Mesendoderm (in vitro differentiated cells): ENCODE results near the gene SEL1L.
"Not testable (repeated sequence)": the region's sequence is repeated elsewhere in the genome, so short reads cannot be mapped to it uniquely, and the experiment has no call there.

ENCODE experiments used
- DNase-seq: peaks from one replicate; pipeline ENCODE4 v3.0.0; 2013
- H2AK5ac ChIP-seq: 2 replicates; pipeline ENCODE4 v1.6.1; 2013; ENCODE audit warnings: low read length, inconsistent platforms
- H2BK120ac ChIP-seq: 2 replicates; pipeline ENCODE4 v1.6.1; 2013; ENCODE audit warnings: low read depth, mild to moderate bottlenecking, low read length, moderate library complexity, mixed read lengths
- H2BK15ac ChIP-seq: replicated peaks from 2 replicates; pipeline ENCODE4 v1.6.1; 2013; ENCODE audit warnings: low read depth, mild to moderate bottlenecking, moderate library complexity
- H2BK5ac ChIP-seq: 2 replicates; pipeline ENCODE4 v1.6.1; 2013; ENCODE audit warnings: low read length, inconsistent platforms
- H3K18ac ChIP-seq: 2 replicates; pipeline ENCODE4 v1.6.1; 2013; ENCODE audit warnings: mild to moderate bottlenecking, low read length, mixed read lengths
- H3K23ac ChIP-seq: one replicate; pipeline ENCODE4 v1.6.1; 2013; ENCODE audit warnings: low read length
- H3K27ac ChIP-seq: 2 replicates; pipeline ENCODE4 v1.5.1; 2013; ENCODE audit warnings: low read depth, mild to moderate bottlenecking, inconsistent platforms, low read length, moderate library complexity
- H3K27me3 ChIP-seq: 2 replicates; pipeline ENCODE4 v1.6.1; 2013; ENCODE audit warnings: low read length, control low read depth, mild to moderate bottlenecking, inconsistent platforms; ENCODE audit not compliant: insufficient read depth, poor library complexity
- H3K36me3 ChIP-seq: 2 replicates; pipeline ENCODE4 v1.6.1; 2013; ENCODE audit warnings: low read length, inconsistent platforms; ENCODE audit not compliant: control insufficient read depth, insufficient read depth
- H3K4ac ChIP-seq: one replicate; pipeline ENCODE4 v1.6.1; 2013; ENCODE audit warnings: low read depth, mild to moderate bottlenecking, low read length, moderate library complexity
- H3K4me1 ChIP-seq: 2 replicates; pipeline ENCODE4 v1.6.1; 2013; ENCODE audit warnings: low read depth, low read length, inconsistent platforms; ENCODE audit not compliant: control insufficient read depth
- H3K4me2 ChIP-seq: 2 replicates; pipeline ENCODE4 v1.6.1; 2013; ENCODE audit warnings: low read length
- H3K4me3 ChIP-seq: 2 replicates; pipeline ENCODE4 v1.5.1; 2013; ENCODE audit warnings: mild to moderate bottlenecking, low read length
- H3K56ac ChIP-seq: one replicate; pipeline ENCODE4 v1.6.1; 2013; ENCODE audit warnings: low read length
- H3K79me1 ChIP-seq: 2 replicates; pipeline ENCODE4 v1.6.1; 2013; ENCODE audit warnings: low read length, inconsistent platforms
- H3K79me2 ChIP-seq: 2 replicates; pipeline ENCODE4 v1.6.1; 2013; ENCODE audit warnings: mild to moderate bottlenecking, low read length; ENCODE audit not compliant: control insufficient read depth, insufficient read depth
- H3K9ac ChIP-seq: 2 replicates; pipeline ENCODE4 v1.6.1; 2013; ENCODE audit warnings: low read length, inconsistent platforms
- H4K5ac ChIP-seq: one replicate; pipeline ENCODE4 v1.6.1; 2013; ENCODE audit warnings: low read length
- H4K8ac ChIP-seq: one replicate; pipeline ENCODE4 v1.6.1; 2013; ENCODE audit warnings: low read depth, mild to moderate bottlenecking, control low read depth, low read length, moderate library complexity
- WGBS: extraction: QIAGEN DNeasy Blood & Tissue Kit; methylation state at CpG from one replicate; pipeline ENCODE4 v1.1.7; 2013; ENCODE audit warnings: low lambda C conversion rate, missing lambda C conversion rate; ENCODE audit not compliant: insufficient coverage; ENCODE audit errors: extremely low coverage; 5-methylcytosine and 5-hydroxymethylcytosine counted together

The SEL1L gene

DNA sequence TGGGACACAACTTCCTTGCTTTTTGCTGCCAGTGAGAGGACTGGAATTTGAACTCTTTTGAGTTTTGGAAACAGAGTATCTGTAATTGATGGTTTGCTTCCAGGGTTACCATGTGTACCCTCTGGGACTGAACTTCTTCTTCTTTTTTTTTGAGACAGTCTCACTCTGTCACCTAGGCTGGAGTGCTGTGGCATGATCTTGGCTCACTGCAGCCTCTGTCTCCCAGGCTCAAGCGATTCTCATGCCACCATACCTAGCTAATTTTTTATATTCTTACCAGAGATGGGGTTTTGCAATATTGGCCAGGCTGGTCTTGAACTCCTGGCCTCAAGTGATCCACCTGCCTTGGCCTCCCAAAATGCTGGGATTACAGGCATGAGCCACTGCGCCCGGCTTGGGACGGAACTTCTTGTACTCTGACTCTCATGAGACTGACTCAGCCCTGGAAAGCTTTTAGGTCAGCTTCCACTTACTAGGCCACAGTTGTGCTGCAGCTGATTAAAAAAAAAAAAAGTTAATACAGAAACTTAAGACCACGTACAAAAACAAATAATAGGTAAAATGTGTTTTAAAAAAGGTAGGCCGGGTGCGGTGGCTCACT lies 15.8 kb downstream of the SEL1L start:
- Histone ChIP-seq H3K4ac (no peak overlapping the region), H3K56ac (peak overlapping the region; percentile 17), H3K4me2 (no peak overlapping the region), H2BK120ac (peak overlapping the region; percentile 61), H3K79me2 (no peaks in the 10 kb centered on the region), H3K4me1 (peaks cover 18% of the 10 kb centered on the region), H3K23ac (no peak overlapping the region), H3K4me3 (no peak overlapping the region), H2AK5ac (no peak overlapping the region), H4K5ac (no peak overlapping the region), H3K27me3 (no peaks in the 10 kb centered on the region), H3K9ac (no peak overlapping the region), H3K36me3 (no peaks in the 10 kb centered on the region), H2BK5ac (no peak overlapping the region), H4K8ac (no peak overlapping the region), H3K79me1 (peaks cover 1% of the 10 kb centered on the region), H3K18ac (peak overlapping the region; percentile 92), H2BK15ac (no peak overlapping the region), H3K27ac (peak overlapping the region; percentile 70)
- no CpG with 5 or more reads among the region's 7 CpGs for WGBS
- no peak for DNase-seq

DNA sequence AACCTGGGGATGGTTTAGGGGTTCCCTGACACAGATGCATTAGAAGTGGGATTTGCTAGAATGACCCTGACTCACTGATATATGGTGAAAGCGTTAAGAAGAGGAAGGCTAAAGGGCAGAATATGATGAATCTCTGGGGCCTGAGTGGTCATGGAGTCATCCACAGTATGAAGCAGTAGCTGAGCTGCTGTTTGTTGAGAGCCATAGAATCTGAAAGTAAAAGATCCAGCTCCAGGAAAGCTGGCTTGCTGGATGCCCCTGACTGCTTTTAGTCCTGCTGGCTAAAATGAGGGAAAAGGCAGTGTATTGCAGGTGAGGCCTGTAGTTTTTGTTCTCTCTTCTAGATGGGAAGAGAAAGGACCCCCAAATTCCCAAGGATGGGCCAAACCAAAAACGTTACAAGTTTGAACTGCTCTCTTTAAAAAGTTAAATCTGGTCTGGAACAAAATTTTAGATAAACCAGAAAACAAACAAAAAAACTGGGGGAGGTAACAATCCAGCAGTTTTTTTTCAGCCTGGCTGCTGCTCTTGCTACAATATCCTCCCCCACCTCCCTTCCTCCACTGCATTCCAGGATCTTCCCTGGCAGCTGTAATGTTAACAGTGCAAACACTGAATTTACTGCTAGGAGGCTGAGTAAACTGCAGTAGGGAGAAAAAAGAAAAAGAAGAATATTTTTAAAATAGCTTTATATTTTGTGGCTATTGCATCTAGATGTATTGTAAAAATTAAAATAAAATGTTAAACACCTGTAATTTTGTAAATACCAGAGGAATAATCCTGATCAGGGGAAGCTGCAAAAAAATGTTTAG lies 16.5 kb downstream of the SEL1L start:
- Histone ChIP-seq H3K56ac (peak overlapping the region; percentile 73), H3K4me3 (no peak overlapping the region), H3K23ac (no peak overlapping the region), H2AK5ac (peak overlapping the region; percentile 43), H3K4ac (peak overlapping the region; percentile 26), H3K36me3 (no peaks in the 10 kb centered on the region), H3K79me1 (peaks cover 1% of the 10 kb centered on the region), H4K5ac (no peak overlapping the region), H4K8ac (no peak overlapping the region), H2BK5ac (peak overlapping the region; percentile 92), H3K18ac (no peak overlapping the region), H3K4me1 (peaks cover 19% of the 10 kb centered on the region), H3K9ac (peak overlapping the region; percentile 49), H2BK15ac (no peak overlapping the region), H3K4me2 (no peak overlapping the region), H3K27me3 (no peaks in the 10 kb centered on the region), H2BK120ac (peak overlapping the region; percentile 65), H3K27ac (peak overlapping the region; percentile 70), H3K79me2 (no peaks in the 10 kb centered on the region)
- peak; percentile 75 for DNase-seq
- no CpG with 5 or more reads among the region's 2 CpGs for WGBS

DNA sequence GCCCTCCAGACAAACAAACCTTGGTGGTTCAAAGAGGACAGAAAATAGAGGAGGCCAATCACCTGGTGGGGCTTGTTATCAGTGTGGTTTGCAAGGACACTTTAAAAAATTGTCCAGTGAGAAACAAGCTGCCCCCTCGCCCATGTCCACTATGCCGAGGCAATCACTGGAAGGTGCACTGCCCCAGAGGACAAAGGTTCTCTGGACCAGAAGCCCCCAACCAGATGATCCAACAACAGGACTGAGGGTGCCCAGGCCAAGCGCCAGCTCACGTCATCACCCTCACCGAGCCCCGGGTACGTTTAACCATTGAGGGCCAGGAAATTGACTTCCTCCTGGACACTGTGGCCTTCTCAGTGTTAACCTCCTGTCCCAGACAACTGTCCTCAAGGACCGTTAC lies 17.7 kb downstream of the SEL1L start:
- not testable (repeated sequence) for H3K36me3 ChIP-seq

DNA sequence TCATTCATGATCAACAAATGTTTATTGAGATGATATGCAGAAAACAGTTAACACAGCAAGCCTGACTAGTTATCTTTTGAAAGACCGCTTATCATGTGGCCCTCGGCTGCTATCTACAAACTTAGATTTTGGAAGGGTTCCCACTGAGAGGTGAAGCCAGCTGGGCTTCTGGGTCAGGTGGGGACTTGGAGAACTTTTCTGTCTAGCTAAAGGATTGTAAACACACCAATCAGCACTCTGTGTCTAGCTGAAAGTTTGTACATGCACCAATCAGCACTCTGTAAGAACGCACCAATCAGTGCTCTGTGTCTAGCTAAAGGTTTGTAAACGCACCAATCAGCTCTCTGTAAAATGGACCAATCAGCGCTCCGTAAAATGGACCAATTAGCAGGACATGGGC lies 20.8 kb downstream of the SEL1L start:
- H2BK120ac ChIP-seq, H2BK5ac ChIP-seq, H3K9ac ChIP-seq, H3K27ac ChIP-seq, H2BK15ac ChIP-seq, H3K56ac ChIP-seq, H4K8ac ChIP-seq, H4K5ac ChIP-seq, H3K4me2 ChIP-seq, H3K79me1 ChIP-seq, H3K4ac ChIP-seq, H3K27me3 ChIP-seq, H3K36me3 ChIP-seq, H3K79me2 ChIP-seq, H3K4me3 ChIP-seq, H3K18ac ChIP-seq, H3K23ac ChIP-seq, H2AK5ac ChIP-seq: not testable (repeated sequence)
- DNase-seq: peak; percentile 70
- WGBS: no CpG with 5 or more reads among the region's 6 CpGs
- peaks cover 16% of the 10 kb centered on the region for H3K4me1 ChIP-seq

More for the DNA sequence above, 17.7 kb downstream of the SEL1L start:
- H3K9ac ChIP-seq, H2BK15ac ChIP-seq, H3K23ac ChIP-seq, H3K79me2 ChIP-seq, H4K5ac ChIP-seq, H3K56ac ChIP-seq, H3K4ac ChIP-seq, H3K79me1 ChIP-seq, H3K4me3 ChIP-seq, H2BK120ac ChIP-seq, H2BK5ac ChIP-seq, H3K18ac ChIP-seq, DNase-seq, H3K27me3 ChIP-seq, H2AK5ac ChIP-seq, H3K27ac ChIP-seq, H3K4me2 ChIP-seq, H4K8ac ChIP-seq: not testable (repeated sequence)
- WGBS: no CpG with 5 or more reads among the region's 8 CpGs
- peaks cover 24% of the 10 kb centered on the region for H3K4me1 ChIP-seq

DNA sequence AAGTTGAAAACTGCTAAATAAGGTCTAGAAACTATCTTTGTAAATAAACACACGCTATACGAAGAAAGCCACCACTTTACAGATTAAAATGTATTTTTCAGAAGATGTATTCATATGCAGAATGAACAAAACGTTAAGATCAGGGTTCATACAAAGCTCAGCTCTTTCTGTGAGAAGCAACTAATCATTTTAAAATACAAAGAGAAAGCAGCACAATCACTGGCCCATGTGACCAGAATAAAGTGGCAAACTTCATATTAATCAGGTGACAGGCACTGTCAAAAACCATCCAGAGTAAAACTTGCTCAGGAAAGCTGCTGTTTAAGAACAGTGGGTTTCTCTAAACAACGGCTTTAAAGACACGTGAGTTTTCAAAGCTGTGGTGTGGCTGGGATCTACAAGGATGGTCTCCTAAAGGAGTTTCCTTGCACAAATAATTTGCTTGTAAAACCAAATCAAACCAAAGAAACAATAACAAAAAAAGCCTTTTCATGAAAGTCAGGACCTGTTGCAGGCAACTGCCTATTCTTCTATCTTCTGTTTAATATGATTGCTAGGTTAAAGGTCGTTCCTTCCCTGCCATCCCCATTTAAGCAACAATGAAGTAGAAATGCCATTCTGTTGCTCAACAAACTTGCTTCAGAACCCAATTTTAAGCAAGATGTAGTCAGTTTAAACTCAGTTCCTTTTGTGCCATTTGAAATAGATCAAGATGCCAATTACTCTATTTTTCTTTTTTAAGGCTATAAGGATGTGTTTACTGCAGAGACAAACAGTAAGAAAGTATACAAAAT lies 22.3 kb downstream of the SEL1L start:
- no peak overlapping the region for H4K8ac ChIP-seq
- H3K27ac ChIP-seq: no peak overlapping the region
- DNase-seq: no peak
- H3K79me1 ChIP-seq: peaks cover 3% of the 10 kb centered on the region
- H3K4me1 ChIP-seq: peaks cover 10% of the 10 kb centered on the region
- WGBS: no CpG with 5 or more reads among the region's 6 CpGs
- H2AK5ac ChIP-seq: no peak overlapping the region
- H4K5ac ChIP-seq: no peak overlapping the region
- no peak overlapping the region for H2BK15ac ChIP-seq
- no peak overlapping the region for H3K9ac ChIP-seq
- H3K18ac ChIP-seq: peak overlapping the region; percentile 28
- no peak overlapping the region for H2BK5ac ChIP-seq
- H3K79me2 ChIP-seq: no peaks in the 10 kb centered on the region
- no peak overlapping the region for H3K4me2 ChIP-seq
- peak overlapping the region; percentile 88 for H2BK120ac ChIP-seq
- H3K56ac ChIP-seq: no peak overlapping the region
- no peaks in the 10 kb centered on the region for H3K27me3 ChIP-seq
- H3K36me3 ChIP-seq: no peaks in the 10 kb centered on the region
- no peak overlapping the region for H3K23ac ChIP-seq
- no peak overlapping the region for H3K4me3 ChIP-seq
- peak overlapping the region; percentile 55 for H3K4ac ChIP-seq
